HEK293 (cell line): ENCODE measurements around the gene DDIT3.

Source experiments
- CTCF ChIA-PET: fragments of 350-600 bp; formaldehyde crosslinking; extraction: SDS; loops from one replicate; lab custom pipeline; 2021; ENCODE audit warnings: antibody characterized with exemption; lab: Yijun Ruan, JAX
- POLR2A ChIA-PET: fragments of 300-600 bp; formaldehyde crosslinking; extraction: SDS; loops from one replicate; lab custom pipeline; 2020; ENCODE audit warnings: antibody characterized with exemption, inconsistent platforms; lab: Yijun Ruan, JAX
- H3K27ac ChIP-seq: fragments of 200-500 bp; sonication (Bioruptor generic); 2 replicates; pipeline ENCODE4 v1.5.1; 2014; ENCODE audit warnings: low read depth, low read length, control low read depth, inconsistent platforms; ENCODE audit errors: extremely low read depth
- H3K36me3 ChIP-seq, 2 experiments: fragments of 200-500 bp in 1 of 2; sonication (Bioruptor generic) in 1 of 2; 1 replicate in 1 of 2; 2 replicates in 1 of 2; pipeline ENCODE4 v1.5.1; 2014 to 2017; ENCODE audit warnings: inconsistent platforms in 2 of 2, low read length in 2 of 2; ENCODE audit not compliant: control insufficient read depth in 2 of 2, insufficient read depth in 1 of 2
- H3K4me1 ChIP-seq: fragments of 200-500 bp; sonication (Bioruptor generic); 2 replicates; pipeline ENCODE4 v1.5.1; 2014; ENCODE audit warnings: mild to moderate bottlenecking, low read length, inconsistent platforms; ENCODE audit not compliant: control insufficient read depth, insufficient read depth
- H3K4me3 ChIP-seq: 2 replicates; pipeline ENCODE4 v1.5.1; 2011; ENCODE audit warnings: low read depth, mild to moderate bottlenecking, control low read depth, low read length, moderate library complexity
- H3K9me3 ChIP-seq: fragments of 200-500 bp; sonication (Bioruptor generic); 2 replicates; pipeline ENCODE4 v1.5.1; 2014; ENCODE audit warnings: low read depth, low read length, inconsistent platforms; ENCODE audit not compliant: control insufficient read depth, insufficient read depth
- AEBP2 ChIP-seq: fragments of 450-650 bp; formaldehyde crosslinking; IDR thresholded peaks from 2 replicates; pipeline ENCODE4 v1.5.1; 2016; ENCODE audit warnings: missing biosample characterization, missing genetic modification characterization, borderline replicate concordance
- PBX3 ChIP-seq: sonication (generic); formaldehyde crosslinking; IDR thresholded peaks from 2 replicates; pipeline ENCODE4 v1.8.1; 2022; ENCODE audit warnings: mild to moderate bottlenecking, moderate library complexity, missing genetic modification reagents
- ZEB2 ChIP-seq: fragments of 450-650 bp; formaldehyde crosslinking; IDR thresholded peaks from 2 replicates; pipeline ENCODE4 v1.5.1; 2016; ENCODE audit warnings: missing biosample characterization, missing genetic modification characterization
- ZFP3 ChIP-seq: fragments of 450-650 bp; formaldehyde crosslinking; IDR thresholded peaks from 2 replicates; pipeline ENCODE4 v1.5.1; 2016; ENCODE audit warnings: low read depth, missing biosample characterization, missing genetic modification characterization
- ZNF112 ChIP-seq: fragments of 450-650 bp; formaldehyde crosslinking; IDR thresholded peaks from 2 replicates; pipeline ENCODE4 v1.5.0; 2017; ENCODE audit warnings: missing biosample characterization, missing genetic modification characterization
- ZNF133 ChIP-seq: fragments of 450-650 bp; formaldehyde crosslinking; IDR thresholded peaks from 2 replicates; pipeline ENCODE4 v1.5.1; 2016; ENCODE audit warnings: missing biosample characterization, missing genetic modification characterization
- ZNF146 ChIP-seq: fragments of 450-650 bp; formaldehyde crosslinking; IDR thresholded peaks from 2 replicates; pipeline ENCODE4 v1.5.1; 2016; ENCODE audit warnings: missing biosample characterization, missing genetic modification characterization
- ZNF239 ChIP-seq: fragments of 450-650 bp; formaldehyde crosslinking; IDR thresholded peaks from 2 replicates; pipeline ENCODE4 v1.5.1; 2016; ENCODE audit warnings: missing biosample characterization, missing genetic modification characterization
- ZNF266 ChIP-seq: fragments of 450-650 bp; formaldehyde crosslinking; IDR thresholded peaks from 2 replicates; pipeline ENCODE4 v1.5.1; 2016; ENCODE audit warnings: missing biosample characterization, missing genetic modification characterization, low read depth
- ZNF274 ChIP-seq, 2 experiments: fragments of 200-500 bp in 1 of 2; fragments of 450-650 bp in 1 of 2; sonication (Bioruptor generic) in 1 of 2; formaldehyde crosslinking in 1 of 2; IDR thresholded peaks; 2 replicates each; pipeline versions ENCODE4 v1.5.1 to v1.6.1; 2014 to 2016; ENCODE audit warnings: borderline replicate concordance in 1 of 2, inconsistent platforms in 1 of 2, low read length in 1 of 2, missing biosample characterization in 1 of 2, missing genetic modification characterization in 1 of 2
- ZNF324 ChIP-seq: fragments of 450-650 bp; formaldehyde crosslinking; IDR thresholded peaks from 2 replicates; pipeline ENCODE4 v1.5.1; 2016; ENCODE audit warnings: missing biosample characterization, missing genetic modification characterization
- ZNF350 ChIP-seq: fragments of 450-650 bp; formaldehyde crosslinking; IDR thresholded peaks from 2 replicates; pipeline ENCODE4 v1.5.0; 2017; ENCODE audit warnings: missing biosample characterization, mild to moderate bottlenecking, missing genetic modification characterization
- ZNF510 ChIP-seq: fragments of 450-650 bp; formaldehyde crosslinking; IDR thresholded peaks from 2 replicates; pipeline ENCODE4 v1.5.1; 2018; ENCODE audit warnings: mild to moderate bottlenecking, missing genetic modification characterization, missing biosample characterization; ENCODE audit not compliant: insufficient replicate concordance
- ZNF610 ChIP-seq: fragments of 450-650 bp; formaldehyde crosslinking; IDR thresholded peaks from 2 replicates; pipeline ENCODE4 v1.5.1; 2016; ENCODE audit warnings: missing biosample characterization, missing genetic modification characterization, borderline replicate concordance
- ZNF639 ChIP-seq: fragments of 450-650 bp; formaldehyde crosslinking; IDR thresholded peaks from 2 replicates; pipeline ENCODE4 v1.5.1; 2016; ENCODE audit warnings: missing biosample characterization, missing genetic modification characterization
- ZNF692 ChIP-seq: fragments of 450-650 bp; formaldehyde crosslinking; IDR thresholded peaks from 2 replicates; pipeline ENCODE4 v1.5.1; 2016; ENCODE audit warnings: missing biosample characterization, missing genetic modification characterization
- ZSCAN16 ChIP-seq: fragments of 450-650 bp; formaldehyde crosslinking; IDR thresholded peaks from 2 replicates; pipeline ENCODE4 v1.5.1; 2016; ENCODE audit warnings: missing biosample characterization, missing genetic modification characterization
- ZSCAN4 ChIP-seq: fragments of 450-650 bp; formaldehyde crosslinking; IDR thresholded peaks from 2 replicates; pipeline ENCODE4 v1.5.1; 2017; ENCODE audit warnings: missing biosample characterization, missing genetic modification characterization

Gene DDIT3

GRCh38 chr12:57476162-57476992, 43.9 kb downstream of the DDIT3 start:
- Histone ChIP-seq H3K4me1 (no peaks in the 10 kb centered on the region), H3K27ac (no peak overlapping the region), H3K9me3 (no peaks in the 10 kb centered on the region), H3K36me3 (no peaks in the 10 kb centered on the region), H3K4me3 (no peak overlapping the region)
- ChIA-PET POLR2A (no interaction called here), CTCF (interaction anchor here (1.0 to 1.7 kb wide), 2 partner anchors 14 to 21 kb away, joined by 4 read pairs; partner anchors contain the start of gene INHBE)
- no peak for TF ChIP-seq ZNF324 (tag by site-specific recombination)
- TF ChIP-seq ZNF692 (tag by site-specific recombination): no peak
- TF ChIP-seq ZNF274 (IDR thresholded peaks at IDR 0.05; ENCODE audit: low read length): no peak
- TF ChIP-seq ZNF274 (tag by site-specific recombination; IDR thresholded peaks at IDR 0.05; ENCODE audit: borderline replicate concordance): no peak
- no peak for TF ChIP-seq ZNF112
- TF ChIP-seq ZSCAN16 (tag by site-specific recombination): no peak
- TF ChIP-seq ZNF350 (tag by site-specific recombination): no peak
- TF ChIP-seq ZFP3 (tag by site-specific recombination): no peak
- no peak for TF ChIP-seq ZNF610 (tag by site-specific recombination)
- TF ChIP-seq ZNF510: no peak
- no peak for TF ChIP-seq ZNF146 (tag by site-specific recombination)
- TF ChIP-seq AEBP2 (tag by site-specific recombination): no peak
- no peak for TF ChIP-seq PBX3
- TF ChIP-seq ZSCAN4 (tag by site-specific recombination): no peak
- TF ChIP-seq ZNF266: no peak
- TF ChIP-seq ZEB2 (tag by site-specific recombination): no peak
- no peak for TF ChIP-seq ZNF239 (tag by site-specific recombination)
- TF ChIP-seq ZNF639: no peak
- no peak for TF ChIP-seq ZNF133 (tag by site-specific recombination)
